Measurements from ENCODE around the gene TPP2. TPM values are rescaled to one million over a fixed set of nuclear protein-coding genes. Genes with fewer than 3 reads are reported as not detected.

TPP2 gene
- polyA plus RNA-seq, 1 donor (not counting 4 experiments of a cell fraction or from before 2014, with no cell fraction given): 41.2 TPM

GRCh38 chr13:102561933-102562332 is 34.9 kb upstream of the TPP2 start:
- FAIRE-seq: no peak
- dilution Hi-C loops (cut with MboI; ENCODE audit: extremely low pct_ligation_motif_present, low sequenced_read_pairs): no loop called here
- H3K4me1 ChIP-seq (ENCODE audit: control insufficient read depth, extremely low read depth, insufficient read depth, low read length): no peaks in the 10 kb centered on the region

GRCh38 chr13:102563267-102563666 is 33.5 kb upstream of the TPP2 start:
- Histone ChIP-seq H3K9me1 (ENCODE audit: control insufficient read depth, extremely low read depth, insufficient read depth, low read length) (no peaks in the 10 kb centered on the region), H3K9ac (ENCODE audit: control insufficient read depth, extremely low read depth, insufficient read depth, low read length) (no peak overlapping the region), H3K4me3 (ENCODE audit: control insufficient read depth in 2 of 3, extremely low read depth in 1 of 3, insufficient read depth in 2 of 3, low read depth in 1 of 3, low read length in 3 of 3) (no peak overlapping the region), H2AFZ (ENCODE audit: control insufficient read depth, low read length) (no peak overlapping the region), H4K20me1 (ENCODE audit: control insufficient read depth, extremely low read depth, insufficient read depth, low read length) (no peaks in the 10 kb centered on the region), H3K27ac (ENCODE audit: control insufficient read depth, insufficient read depth, low read length) (no peak overlapping the region), H3K79me2 (ENCODE audit: control insufficient read depth, insufficient read depth, low read length) (no peaks in the 10 kb centered on the region), H3K27me3 (ENCODE audit: control insufficient read depth, extremely low read depth, insufficient read depth, low read length) (peaks cover 5% of the 10 kb centered on the region), H3K36me3 (ENCODE audit: control insufficient read depth in 2 of 2, extremely low read depth in 1 of 2, insufficient read depth in 2 of 2, low read length in 2 of 2) (no peaks in the 10 kb centered on the region), H3K4me2 (ENCODE audit: control insufficient read depth, extremely low read depth, insufficient read depth, low read depth, low read length) (no peak overlapping the region), H3K4me1 (ENCODE audit: control insufficient read depth, extremely low read depth, insufficient read depth, low read length) (no peaks in the 10 kb centered on the region), H3K9me3 (ENCODE audit: control insufficient read depth, low read depth, low read length) (no peaks in the 10 kb centered on the region)
- FAIRE-seq (no peak), DNase-seq (ENCODE audit: low read depth, low spot score) (no peak)
- TF ChIP-seq CTCF (optimal IDR thresholded peaks at IDR 0.05 in 1 of 3, IDR thresholded peaks at IDR 0.05 in 1 of 3, conservative IDR thresholded peaks at IDR 0.05 in 1 of 3; ENCODE audit: extremely low read depth in 1 of 3, insufficient read depth in 2 of 3, low read length in 3 of 3) (no peak), EZH2 (IDR thresholded peaks at IDR 0.05; ENCODE audit: low read length) (no peak)
- dilution Hi-C loops (cut with MboI; ENCODE audit: extremely low pct_ligation_motif_present, low sequenced_read_pairs): no loop called here

More at GRCh38 chr13:102561933-102562332, 34.9 kb upstream of the TPP2 start:
- H3K27ac ChIP-seq (ENCODE audit: control insufficient read depth, insufficient read depth, low read length): no peak overlapping the region
- no peak for DNase-seq (ENCODE audit: low read depth, low spot score)
- no peaks in the 10 kb centered on the region for H4K20me1 ChIP-seq (ENCODE audit: control insufficient read depth, extremely low read depth, insufficient read depth, low read length)
- no peak overlapping the region for H3K9ac ChIP-seq (ENCODE audit: control insufficient read depth, extremely low read depth, insufficient read depth, low read length)
- H3K27me3 ChIP-seq (ENCODE audit: control insufficient read depth, extremely low read depth, insufficient read depth, low read length): no peaks in the 10 kb centered on the region
- H3K4me2 ChIP-seq (ENCODE audit: control insufficient read depth, extremely low read depth, insufficient read depth, low read depth, low read length): no peak overlapping the region
- no peak overlapping the region for H3K4me3 ChIP-seq (ENCODE audit: control insufficient read depth in 2 of 3, extremely low read depth in 1 of 3, insufficient read depth in 2 of 3, low read depth in 1 of 3, low read length in 3 of 3)
- no peak for TF ChIP-seq EZH2 (IDR thresholded peaks at IDR 0.05; ENCODE audit: low read length)
- TF ChIP-seq CTCF (optimal IDR thresholded peaks at IDR 0.05 in 1 of 3, IDR thresholded peaks at IDR 0.05 in 1 of 3, conservative IDR thresholded peaks at IDR 0.05 in 1 of 3; ENCODE audit: extremely low read depth in 1 of 3, insufficient read depth in 2 of 3, low read length in 3 of 3): no peak
- H3K36me3 ChIP-seq (ENCODE audit: control insufficient read depth in 2 of 2, extremely low read depth in 1 of 2, insufficient read depth in 2 of 2, low read length in 2 of 2): no peaks in the 10 kb centered on the region
- H2AFZ ChIP-seq (ENCODE audit: control insufficient read depth, low read length): no peak overlapping the region
- H3K79me2 ChIP-seq (ENCODE audit: control insufficient read depth, insufficient read depth, low read length): no peaks in the 10 kb centered on the region
- H3K9me1 ChIP-seq (ENCODE audit: control insufficient read depth, extremely low read depth, insufficient read depth, low read length): no peaks in the 10 kb centered on the region
- H3K9me3 ChIP-seq (ENCODE audit: control insufficient read depth, low read depth, low read length): no peaks in the 10 kb centered on the region
